ENCODE results near the gene GAS7. TPM values are rescaled to one million over a fixed set of nuclear protein-coding genes. Genes with fewer than 3 reads are reported as not detected.

The GAS7 gene
- polyA plus RNA-seq, 3 donors: 13.0 to 16.9 (median 16.9) TPM

GRCh38 chr17:9985646-9986045 is 212.8 kb downstream of the GAS7 start:
- DNase-seq (ENCODE audit: extremely low read depth in 1 of 11, low read depth in 9 of 11, low spot score in 4 of 11): no peak

GRCh38 chr17:9984768-9985167 is 213.6 kb downstream of the GAS7 start:
- DNase-seq (ENCODE audit: extremely low read depth in 1 of 11, low read depth in 9 of 11, low spot score in 4 of 11): no peak

- DNase-seq (ENCODE audit: extremely low read depth in 1 of 11, low read depth in 9 of 11, low spot score in 4 of 11): no peak
These were observed 216.2 kb downstream of the GAS7 start for GRCh38 chr17:9982159-9982558.

- no peak for DNase-seq (ENCODE audit: extremely low read depth in 1 of 11, low read depth in 9 of 11, low spot score in 4 of 11)
These were observed 217.0 kb downstream of the GAS7 start for GRCh38 chr17:9981344-9981915.

- DNase-seq (ENCODE audit: extremely low read depth in 1 of 11, low read depth in 9 of 11, low spot score in 4 of 11): no peak
These were observed 218.9 kb downstream of the GAS7 start for GRCh38 chr17:9979463-9979995.

GRCh38 chr17:9977180-9977575 is 221.2 kb downstream of the GAS7 start:
- DNase-seq (ENCODE audit: extremely low read depth in 1 of 11, low read depth in 9 of 11, low spot score in 4 of 11): no peak

GRCh38 chr17:9976283-9977179 is 221.9 kb downstream of the GAS7 start:
- DNase-seq (ENCODE audit: extremely low read depth in 1 of 11, low read depth in 9 of 11, low spot score in 4 of 11): no peak

- DNase-seq (ENCODE audit: extremely low read depth in 1 of 11, low read depth in 9 of 11, low spot score in 4 of 11): no peak
These were observed 223.7 kb downstream of the GAS7 start for GRCh38 chr17:9974448-9975381.

GRCh38 chr17:9973669-9974447 is 224.5 kb downstream of the GAS7 start:
- DNase-seq (ENCODE audit: extremely low read depth in 1 of 11, low read depth in 9 of 11, low spot score in 4 of 11): no peak

GRCh38 chr17:9971991-9972390 is 226.4 kb downstream of the GAS7 start:
- no peak for DNase-seq (ENCODE audit: extremely low read depth in 1 of 11, low read depth in 9 of 11, low spot score in 4 of 11)

GRCh38 chr17:9969301-9969935 is 229.0 kb downstream of the GAS7 start:
- no peak for DNase-seq (ENCODE audit: extremely low read depth in 1 of 11, low read depth in 9 of 11, low spot score in 4 of 11)

- no peak for DNase-seq (ENCODE audit: extremely low read depth in 1 of 11, low read depth in 9 of 11, low spot score in 4 of 11)
These were observed 229.5 kb downstream of the GAS7 start for GRCh38 chr17:9968881-9969280.

GRCh38 chr17:9968008-9968407 is 230.4 kb downstream of the GAS7 start:
- DNase-seq (ENCODE audit: extremely low read depth in 1 of 11, low read depth in 9 of 11, low spot score in 4 of 11): no peak

- peak in 4 of 11 donors; percentile 43 to 51 (median 47) for DNase-seq (ENCODE audit: extremely low read depth in 1 of 11, low read depth in 9 of 11, low spot score in 4 of 11)
These were observed 238.9 kb downstream of the GAS7 start for GRCh38 chr17:9959377-9959981.

GRCh38 chr17:9958586-9959281 is 239.7 kb downstream of the GAS7 start:
- DNase-seq (ENCODE audit: extremely low read depth in 1 of 11, low read depth in 9 of 11, low spot score in 4 of 11): no peak

- no peak for DNase-seq (ENCODE audit: extremely low read depth in 1 of 11, low read depth in 9 of 11, low spot score in 4 of 11)
These were observed 241.2 kb downstream of the GAS7 start for GRCh38 chr17:9957244-9957643.

GRCh38 chr17:9956474-9957131 is 241.8 kb downstream of the GAS7 start:
- DNase-seq (ENCODE audit: extremely low read depth in 1 of 11, low read depth in 9 of 11, low spot score in 4 of 11): no peak

All from renal cortex interstitium (tissue), 11 donors.